Aorta (tissue), 5 donors: ENCODE data around the gene FBP2. TPM values are rescaled to one million over a fixed set of nuclear protein-coding genes. Genes with fewer than 3 reads are reported as not detected.

ENCODE experiments used
- ATAC-seq: fragments of 200-7000 bp; cut with Tn5 transposase; one replicate; pipeline ENCODE4 v1.9.1; 2022; ENCODE audit warnings: moderate library complexity; ENCODE audit not compliant: low FRiP score
- DNase-seq, 2 donors: peaks; one replicate each; pipeline ENCODE4 v3.0.0-alpha.2; 2020
- H3K27ac ChIP-seq, 2 donors: one replicate each; pipeline ENCODE4 v1.5.1; 2013; ENCODE audit warnings: low read length in 2 of 2, mild to moderate bottlenecking in 2 of 2, moderate library complexity in 2 of 2, control low read depth in 1 of 2, inconsistent platforms in 1 of 2, low read depth in 1 of 2
- H3K27me3 ChIP-seq, 2 donors: one replicate each; pipeline ENCODE4 v1.6.1; 2013; ENCODE audit warnings: control low read depth in 1 of 2, low read length in 1 of 2, mild to moderate bottlenecking in 1 of 2, moderate library complexity in 1 of 2; ENCODE audit not compliant: insufficient read depth in 2 of 2, control insufficient read depth in 1 of 2
- H3K36me3 ChIP-seq, 2 donors: one replicate each; pipeline ENCODE4 v1.6.1; 2013; ENCODE audit warnings: control low read depth in 1 of 2, low read length in 1 of 2, mild to moderate bottlenecking in 1 of 2; ENCODE audit not compliant: insufficient read depth in 2 of 2, control insufficient read depth in 1 of 2
- H3K4me1 ChIP-seq, 2 donors: one replicate each; pipeline ENCODE4 v1.6.1; 2013; ENCODE audit warnings: low read length in 2 of 2, control low read depth in 1 of 2, mild to moderate bottlenecking in 1 of 2, moderate library complexity in 1 of 2; ENCODE audit not compliant: insufficient read depth in 2 of 2, control insufficient read depth in 1 of 2
- H3K4me3 ChIP-seq, 2 donors: one replicate each; pipeline ENCODE4 v1.5.1; 2013; ENCODE audit warnings: low read length in 2 of 2, control low read depth in 1 of 2, mild to moderate bottlenecking in 1 of 2
- H3K9me3 ChIP-seq: one replicate; pipeline ENCODE4 v1.6.1; 2013; ENCODE audit warnings: mild to moderate bottlenecking, low read length; ENCODE audit not compliant: control insufficient read depth
- WGBS, 2 donors: extraction: QIAGEN DNeasy Blood & Tissue Kit; methylation state at CpG; one replicate each; pipeline ENCODE4 v1.1.7; 2013; 5-methylcytosine and 5-hydroxymethylcytosine counted together
- intact Hi-C, 2 donors: fragments of 100-400 bp; cut with DNase I; formaldehyde crosslinking; loops; one replicate each; pipeline versions ENCODE4 v1.14.2 to v1.15.0; 2022
- polyA plus RNA-seq, 2 donors: library from polyadenylated mRNA; stranded (reverse); fragments of 200-250 nt; gene quantifications; one replicate each; pipeline ENCODE4 v1.2.3, GENCODE V29; 2013
- total RNA-seq, 2 donors: library from RNA; stranded (reverse); fragmentation: NEBNext Ultra II Directional; extraction: Animal tissue kit (Norgen Biotek cat#: 25700); gene quantifications; one replicate each; pipeline ENCODE4 v1.2.1, GENCODE V29; 2021
- donor health status: healthy with polysubstance abuse.
- donor health status: Bipolar disorder and iron deficiency.
- donor health status: DM: no; HTN: no; CAD: no.
- donor health status: DM: no; HTN: no; CAD: no.
- donor health status: DM: yes; HTN: yes; CAD: no.

The FBP2 gene
- total and polyA plus RNA-seq, 4 donors = 0.49 TPM; not detected in 3

DNA sequence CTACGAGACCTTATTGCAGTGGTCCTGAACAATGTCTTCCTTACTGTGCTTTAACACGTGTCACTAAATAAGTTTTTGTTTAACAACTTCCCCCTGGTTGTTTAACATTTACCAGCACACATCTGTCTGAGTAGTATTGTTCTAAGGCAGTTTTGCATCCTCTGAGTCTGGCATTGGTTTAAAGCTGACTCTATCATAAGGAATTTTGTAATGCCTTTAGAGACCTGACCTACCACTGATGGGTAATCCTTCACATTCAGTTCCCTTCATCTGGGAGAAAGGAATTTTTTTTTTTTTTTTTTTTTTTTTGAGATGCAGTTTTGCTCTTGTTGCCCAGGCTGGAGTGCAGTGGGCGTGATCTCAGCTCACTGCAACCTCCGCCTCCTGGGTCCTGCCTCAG is 58.7 kb downstream of the FBP2 start:
- no peaks in the 10 kb centered on the region for H3K9me3 ChIP-seq
- ATAC-seq = no peak
- no peaks in the 10 kb centered on the region for H3K4me1 ChIP-seq
- H3K27ac ChIP-seq = no peak overlapping the region
- H3K36me3 ChIP-seq = no peaks in the 10 kb centered on the region
- intact Hi-C loops = no loop called here
- no peak for DNase-seq
- H3K4me3 ChIP-seq = no peak overlapping the region
- WGBS, 2 donors = 78 to 79% methylated on average over 4 of the region's 4 CpGs
- H3K27me3 ChIP-seq = no peaks in the 10 kb centered on the region

DNA sequence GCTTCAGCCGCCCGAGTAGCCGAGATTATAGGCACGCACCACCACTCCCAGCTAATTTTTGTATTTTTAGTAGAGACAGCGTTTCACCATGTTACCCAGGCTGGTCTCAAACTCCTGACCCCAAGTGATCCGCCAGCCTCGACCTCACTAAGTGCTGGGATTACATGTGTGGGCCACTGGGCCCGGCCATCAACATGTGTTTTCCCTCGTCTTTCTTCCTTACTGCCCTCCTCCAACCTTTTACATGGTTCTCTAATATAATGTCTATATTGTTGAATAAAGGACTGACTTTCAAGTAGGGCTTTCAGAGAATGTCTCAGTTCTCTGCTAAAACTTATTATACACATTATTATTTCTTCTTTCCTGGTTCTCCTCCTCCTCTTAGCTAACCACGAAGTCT is 60.0 kb downstream of the FBP2 start:
- Histone ChIP-seq H3K4me1 (no peaks in the 10 kb centered on the region), H3K4me3 (no peak overlapping the region), H3K36me3 (no peaks in the 10 kb centered on the region), H3K9me3 (no peaks in the 10 kb centered on the region), H3K27me3 (no peaks in the 10 kb centered on the region), H3K27ac (no peak overlapping the region)
- no peak for ATAC-seq
- 88 to 95% methylated on average over 10 of the region's 10 CpGs for WGBS, 2 donors
- intact Hi-C loops = no loop called here
- DNase-seq = no peak

GRCh38 chr9:94533155-94533554 is 60.5 kb downstream of the FBP2 start:
- WGBS, 2 donors = 95 to 100% methylated on average over 1 of the region's 1 CpG

GRCh38 chr9:94528886-94529285 is 64.7 kb downstream of the FBP2 start:
- intact Hi-C loops = no loop called here
- Histone ChIP-seq H3K27ac (no peak overlapping the region), H3K4me1 (no peaks in the 10 kb centered on the region), H3K9me3 (no peaks in the 10 kb centered on the region), H3K27me3 (no peaks in the 10 kb centered on the region), H3K36me3 (no peaks in the 10 kb centered on the region), H3K4me3 (no peak overlapping the region)
- WGBS, 2 donors = 94% methylated on average over 4 of the region's 4 CpGs
- no peak for ATAC-seq
- no peak for DNase-seq

More at GRCh38 chr9:94533155-94533554, 60.5 kb downstream of the FBP2 start:
- H3K27me3 ChIP-seq = no peaks in the 10 kb centered on the region
- no peaks in the 10 kb centered on the region for H3K9me3 ChIP-seq
- no peaks in the 10 kb centered on the region for H3K4me1 ChIP-seq
- no peak overlapping the region for H3K27ac ChIP-seq
- H3K4me3 ChIP-seq = no peak overlapping the region
- intact Hi-C loops = no loop called here
- DNase-seq (no peak), ATAC-seq (no peak)
- no peaks in the 10 kb centered on the region for H3K36me3 ChIP-seq

GRCh38 chr9:94526951-94527350 is 66.7 kb downstream of the FBP2 start:
- WGBS, 2 donors = 81 to 82% methylated on average over 1 of the region's 1 CpG
- H3K4me1 ChIP-seq = no peaks in the 10 kb centered on the region
- no peaks in the 10 kb centered on the region for H3K36me3 ChIP-seq
- H3K27me3 ChIP-seq = no peaks in the 10 kb centered on the region
- no peak for DNase-seq
- no peak for ATAC-seq
- H3K9me3 ChIP-seq = no peaks in the 10 kb centered on the region
- intact Hi-C loops = no loop called here
- no peak overlapping the region for H3K27ac ChIP-seq
- no peak overlapping the region for H3K4me3 ChIP-seq

DNA sequence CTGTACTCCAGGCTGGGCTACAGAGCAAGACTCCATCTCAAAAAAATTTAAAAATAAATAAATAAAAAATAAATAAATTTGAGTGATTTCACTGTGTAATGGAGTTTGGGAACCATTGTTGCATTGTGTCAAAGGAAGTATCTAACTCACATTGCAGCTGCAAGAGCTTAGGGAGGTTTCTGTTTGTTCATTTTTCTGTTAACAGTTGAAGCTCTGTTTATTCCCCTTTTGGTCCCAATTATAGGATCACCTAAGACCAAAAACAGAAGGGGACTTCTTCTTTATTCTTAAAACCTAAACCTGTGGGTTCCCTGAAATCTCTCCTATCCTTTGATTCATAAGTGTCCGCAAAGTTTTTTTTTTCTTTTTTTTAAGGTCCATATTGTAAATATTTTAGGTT is 67.4 kb downstream of the FBP2 start:
- H3K36me3 ChIP-seq = no peaks in the 10 kb centered on the region
- intact Hi-C loops = no loop called here
- H3K4me3 ChIP-seq = no peak overlapping the region
- DNase-seq = no peak
- no peaks in the 10 kb centered on the region for H3K27me3 ChIP-seq
- 94 to 100% methylated on average over 1 of the region's 1 CpG for WGBS, 2 donors
- H3K4me1 ChIP-seq = no peaks in the 10 kb centered on the region
- H3K27ac ChIP-seq = no peak overlapping the region
- ATAC-seq = no peak
- H3K9me3 ChIP-seq = no peaks in the 10 kb centered on the region

GRCh38 chr9:94525396-94526035 is 68.1 kb downstream of the FBP2 start:
- intact Hi-C loops = no loop called here
- ATAC-seq (no peak), DNase-seq (no peak)
- Histone ChIP-seq H3K4me3 (no peak overlapping the region), H3K27me3 (no peaks in the 10 kb centered on the region), H3K4me1 (no peaks in the 10 kb centered on the region), H3K36me3 (no peaks in the 10 kb centered on the region), H3K27ac (no peak overlapping the region), H3K9me3 (no peaks in the 10 kb centered on the region)
- WGBS, 2 donors = 95 to 96% methylated on average over 7 of the region's 7 CpGs

DNA sequence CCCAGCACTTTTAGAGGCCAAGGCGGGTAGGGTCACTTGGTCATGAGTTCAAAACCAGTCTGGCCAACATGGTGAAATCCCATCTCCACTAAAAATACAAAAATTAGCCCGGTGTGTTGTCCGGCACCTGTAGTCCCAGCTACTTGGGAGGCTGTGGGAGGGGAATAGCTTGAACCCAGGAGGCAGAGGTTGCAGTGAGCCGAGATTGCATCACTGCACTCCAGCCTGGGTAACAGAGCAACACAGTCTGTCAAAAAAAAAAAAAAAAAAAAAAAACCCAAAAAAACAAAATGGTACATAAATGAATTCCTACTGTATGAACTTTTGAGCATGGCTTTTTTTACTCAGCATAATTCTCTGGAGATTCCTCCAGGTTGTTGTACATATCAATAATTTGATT is 76.4 kb downstream of the FBP2 start:
- Histone ChIP-seq H3K36me3 (no peaks in the 10 kb centered on the region), H3K27ac (no peak overlapping the region), H3K4me3 (no peak overlapping the region), H3K9me3 (no peaks in the 10 kb centered on the region), H3K27me3 (no peaks in the 10 kb centered on the region), H3K4me1 (no peaks in the 10 kb centered on the region)
- WGBS, 2 donors = 96 to 97% methylated on average over 4 of the region's 4 CpGs
- DNase-seq (no peak), ATAC-seq (no peak)
- intact Hi-C loops = no loop called here

DNA sequence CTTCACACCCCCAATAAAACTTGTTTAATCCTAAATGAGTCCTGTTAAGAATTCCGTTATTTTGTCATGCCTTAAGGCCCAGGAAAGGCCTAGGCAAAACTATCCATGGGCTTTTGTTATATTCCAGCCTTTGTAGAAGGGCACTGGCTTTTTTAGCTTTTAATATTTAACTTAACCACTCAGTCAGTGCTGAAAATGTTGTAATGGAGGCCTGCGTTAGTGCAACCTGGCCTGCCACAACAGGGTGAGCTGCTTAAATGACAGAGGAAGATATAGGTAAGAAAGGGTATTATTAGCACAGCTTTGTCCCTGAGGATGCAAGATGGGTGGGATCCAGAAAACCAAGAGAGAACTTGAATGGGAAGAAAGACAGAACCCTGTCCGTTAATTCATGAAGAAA is 78.9 kb downstream of the FBP2 start:
- Histone ChIP-seq H3K27me3 (no peaks in the 10 kb centered on the region), H3K9me3 (no peaks in the 10 kb centered on the region), H3K36me3 (no peaks in the 10 kb centered on the region), H3K27ac (no peak overlapping the region), H3K4me1 (peaks cover 0 to 3% of the 10 kb centered on the region in 2 donors), H3K4me3 (no peak overlapping the region)
- WGBS, 2 donors = 95 to 97% methylated on average over 3 of the region's 3 CpGs
- intact Hi-C loops = no loop called here
- DNase-seq (no peak), ATAC-seq (no peak)
